ENCODE data around the gene ATN1. TPM values are rescaled to one million over a fixed set of nuclear protein-coding genes. Genes with fewer than 3 reads are reported as not detected.

Gene ATN1
- total and polyA plus RNA-seq, 2 of the 8 experiments (the other 6 are each of a cell fraction or from before 2014, with no cell fraction given): 20.6 to 73.4 TPM

- H3K9me3 ChIP-seq (ENCODE audit: insufficient read depth in 2 of 2, low read depth in 1 of 2, low read length in 1 of 2): no peaks in the 10 kb centered on the region
- H4K20me1 ChIP-seq (replicated peaks in 1 of 2; ENCODE audit: control insufficient read depth in 1 of 2, insufficient read depth in 2 of 2, low read length in 2 of 2): peaks cover 12 to 15% of the 10 kb centered on the region in 2 experiments
- no peak overlapping the region for H3K23ac ChIP-seq (ENCODE audit: insufficient read length)
- no peak overlapping the region for H3K4me3 ChIP-seq (ENCODE audit: extremely low read depth in 1 of 4, insufficient read depth in 2 of 4, low read depth in 3 of 4, low read length in 4 of 4)
- peaks cover 0 to 13% (median 5%) of the 10 kb centered on the region in 4 experiments; a peak in 5 of 7 replicates for H3K4me1 ChIP-seq (replicated peaks in 1 of 4; ENCODE audit: control insufficient read depth in 3 of 4, insufficient read depth in 4 of 4, low read length in 3 of 4)
- peaks cover 12% of the 10 kb centered on the region for H3K79me1 ChIP-seq (ENCODE audit: low read depth, low read length)
- no peaks in the 10 kb centered on the region for H3K27me3 ChIP-seq (replicated peaks in 1 of 4; ENCODE audit: control insufficient read depth in 3 of 4, extremely low read depth in 1 of 4, insufficient read depth in 3 of 4, low read length in 3 of 4)
- H2AK5ac ChIP-seq (ENCODE audit: low read depth, low read length): no peak overlapping the region
- 0 out of 3 replicates have a peak, but pooled peaks of 1 of the 2 experiments have one; percentile 6 for TF ChIP-seq POLR2A (IDR thresholded peaks at IDR 0.05; ENCODE audit: control extremely low read depth in 1 of 2, low read depth in 2 of 2, low read length in 2 of 2)
- TF ChIP-seq BRCA1 (IDR thresholded peaks at IDR 0.05; ENCODE audit: low read depth, low read length): no peak
- no peak overlapping the region for H3K4ac ChIP-seq (replicated peaks; ENCODE audit: insufficient read length, low read depth, low read length)
- H3K36me3 ChIP-seq (ENCODE audit: control insufficient read depth in 2 of 4, insufficient read depth in 4 of 4, low read length in 3 of 4): peaks cover 9 to 46% (median 26%) of the 10 kb centered on the region in 4 experiments
- no peak overlapping the region for H2BK15ac ChIP-seq (ENCODE audit: low read length)
- H3K9ac ChIP-seq (replicated peaks in 1 of 4; ENCODE audit: extremely low read depth in 1 of 4, low read depth in 3 of 4, low read length in 3 of 4): no peak overlapping the region
- H2BK120ac ChIP-seq (replicated peaks; ENCODE audit: low read depth, low read length): no peak overlapping the region
- no peak overlapping the region for H2AFZ ChIP-seq (ENCODE audit: low read length)
- no peak overlapping the region for H3K27ac ChIP-seq (ENCODE audit: low read depth, low read length)
- FAIRE-seq (no peak), DNase-seq (ENCODE audit: low read depth in 1 of 2, low spot score in 2 of 2) (no peak)
- H3K14ac ChIP-seq (ENCODE audit: insufficient read length): no peak overlapping the region
- no peak overlapping the region for H3K56ac ChIP-seq (replicated peaks; ENCODE audit: insufficient read length, low read depth, low read length)
- peaks cover 4 to 18% of the 10 kb centered on the region in 2 experiments for H3K79me2 ChIP-seq (ENCODE audit: control insufficient read depth in 1 of 2, insufficient read depth in 2 of 2, low read length in 2 of 2)
- H3K23me2 ChIP-seq (ENCODE audit: low read depth, low read length): peaks cover 4% of the 10 kb centered on the region; the same call in 1 of the 2 replicates
- H3K18ac ChIP-seq (ENCODE audit: extremely low read depth, low read length): no peak overlapping the region
- ChIA-PET CTCF (ENCODE audit: partially characterized antibody) (interaction anchor here (0.6 to 20.2 kb wide), 10 partner anchors 10 to 382 kb away, joined by 3 to 253 read pairs (median 3); partner anchors contain the start of genes ATN1, SPSB2 and TPI1), POLR2A (ENCODE audit: partially characterized antibody) (interaction anchor here (0.8 to 44.0 kb wide), 9 partner anchors 7 to 323 kb away, joined by 3 to 1596 read pairs (median 6); partner anchors contain the start of genes ATN1, C12orf57, EMG1 and ENO2)
- H4K8ac ChIP-seq (ENCODE audit: extremely low read depth, insufficient read depth, low read length): 0 out of 2 replicates have a peak overlapping the region, but pooled peaks have one; percentile 3
- 95% methylated on average over 14 of the region's 14 CpGs; no CpG with 5 or more reads in 1 of the 2 experiments for WGBS, 2 experiments (ENCODE audit: extremely low coverage in 1 of 2, insufficient coverage in 1 of 2, insufficient read length in 1 of 2, insufficient replicate concordance in 2 of 2, low coverage in 1 of 2, low lambda C conversion rate in 2 of 2, missing lambda C conversion rate in 1 of 2)
- no peak overlapping the region for H4K91ac ChIP-seq (replicated peaks; ENCODE audit: insufficient read length, low read length)
- no peak overlapping the region for H2BK5ac ChIP-seq (ENCODE audit: low read depth, low read length)
- H4K5ac ChIP-seq (ENCODE audit: insufficient read length, low read depth, low read length): no peak overlapping the region
- no peak overlapping the region for H3K4me2 ChIP-seq (ENCODE audit: insufficient read depth in 1 of 2, low read depth in 2 of 2, low read length in 2 of 2)
- no peak overlapping the region for H2BK12ac ChIP-seq (ENCODE audit: low read depth, low read length)
- H2BK20ac ChIP-seq (ENCODE audit: low read length): no peak overlapping the region
These were observed 7.8 kb downstream of the ATN1 start for GRCh38 chr12:6935371-6936193.

Data from H1 (cell line).